Activated CD8-positive, alpha-beta memory T cell treated with anti-CD3 and anti-CD28 coated beads for 1 hour (primary cell): ENCODE measurements around the gene C5.

Experiments used
- DNase-seq, 2 donors: peaks; one replicate each; pipeline ENCODE4 v3.0.0-alpha.2; 2020; ENCODE audit warnings: low read depth in 1 of 2; ENCODE audit errors: extremely low read depth in 1 of 2

C5 gene

DNA sequence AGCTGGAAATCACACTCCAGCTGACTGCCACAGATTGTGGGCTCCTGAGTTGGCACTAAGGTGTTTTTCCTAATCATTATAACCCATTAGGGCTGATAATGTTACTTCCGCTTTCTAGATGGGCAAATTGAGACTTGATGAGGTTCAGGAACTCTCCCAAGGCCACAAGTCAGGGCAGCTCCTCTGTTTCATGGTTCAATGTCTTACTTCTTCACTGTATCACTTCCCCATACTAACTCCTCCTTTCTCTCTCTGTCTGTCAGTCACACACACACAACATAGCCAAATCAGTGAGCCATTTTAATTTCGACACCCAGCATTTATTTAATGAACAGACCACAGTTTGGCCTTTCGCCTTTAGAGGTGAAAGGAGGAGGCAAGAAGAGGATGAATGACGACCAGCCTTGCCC lies 105.6 kb downstream of the C5 start:
- DNase-seq: no peak

GRCh38 chr9:120942186-120943001 lies 107.7 kb downstream of the C5 start:
- DNase-seq: no peak

DNA sequence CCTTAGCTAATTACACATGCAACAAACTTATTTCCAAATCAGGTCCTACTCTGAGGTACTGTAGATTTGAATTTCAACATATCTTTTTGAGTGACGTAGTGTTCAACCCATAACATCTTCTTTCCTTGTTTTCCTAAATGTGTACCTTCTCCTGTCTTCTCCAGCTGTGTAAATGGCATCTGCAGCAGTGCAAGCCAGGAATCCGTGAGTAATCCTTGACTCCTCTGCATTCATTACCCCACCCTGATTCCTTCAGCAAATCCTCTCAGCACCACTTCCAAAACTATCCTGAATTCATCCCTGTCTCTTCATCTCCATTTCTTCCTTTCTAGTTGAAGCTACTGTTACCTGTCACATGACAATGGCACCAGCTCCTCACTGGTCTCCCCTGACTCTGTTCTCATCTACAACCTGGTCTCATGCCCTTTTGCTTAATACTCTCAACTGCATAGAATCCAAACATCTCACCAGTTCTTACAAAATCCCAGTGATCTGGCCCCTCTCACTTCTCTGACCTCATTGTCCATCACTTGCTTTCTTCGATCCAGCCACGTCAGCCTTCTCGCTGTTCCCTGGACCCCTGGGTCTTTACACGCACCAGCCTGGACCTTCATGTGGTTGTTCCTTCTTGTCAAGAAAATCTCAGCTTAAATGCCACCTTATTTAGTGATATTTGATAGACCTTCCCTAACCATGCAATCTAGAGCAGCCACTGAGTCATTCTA lies 108.9 kb downstream of the C5 start:
- DNase-seq: no peak

GRCh38 chr9:120940573-120940972 lies 109.5 kb downstream of the C5 start:
- DNase-seq: no peak

GRCh38 chr9:120938851-120939250 lies 111.2 kb downstream of the C5 start:
- DNase-seq: no peak

- DNase-seq: no peak
These were observed 112.5 kb downstream of the C5 start for GRCh38 chr9:120937596-120937995.

DNA sequence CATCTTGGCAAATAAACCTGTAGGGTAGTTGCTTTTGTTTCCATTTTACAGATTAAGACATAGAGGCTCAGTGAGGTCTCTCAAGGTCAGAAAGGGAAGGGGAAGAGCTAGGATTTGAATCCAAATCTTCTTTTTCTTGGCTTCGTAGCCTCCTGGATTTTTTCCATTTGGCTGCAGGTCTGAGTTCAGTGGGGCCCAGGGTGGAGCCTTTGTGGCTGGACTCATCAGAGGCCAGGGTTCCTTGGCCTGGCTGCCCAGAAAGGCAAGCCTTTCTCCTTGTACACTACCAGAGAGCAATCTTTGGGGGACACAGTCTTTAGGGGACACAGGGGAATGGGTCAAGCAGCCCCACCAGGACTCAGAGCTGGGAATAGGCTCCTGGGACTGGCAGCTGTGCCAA lies 112.9 kb downstream of the C5 start:
- DNase-seq: no peak

- no peak for DNase-seq
These were observed 113.3 kb downstream of the C5 start for GRCh38 chr9:120936764-120937122.

DNA sequence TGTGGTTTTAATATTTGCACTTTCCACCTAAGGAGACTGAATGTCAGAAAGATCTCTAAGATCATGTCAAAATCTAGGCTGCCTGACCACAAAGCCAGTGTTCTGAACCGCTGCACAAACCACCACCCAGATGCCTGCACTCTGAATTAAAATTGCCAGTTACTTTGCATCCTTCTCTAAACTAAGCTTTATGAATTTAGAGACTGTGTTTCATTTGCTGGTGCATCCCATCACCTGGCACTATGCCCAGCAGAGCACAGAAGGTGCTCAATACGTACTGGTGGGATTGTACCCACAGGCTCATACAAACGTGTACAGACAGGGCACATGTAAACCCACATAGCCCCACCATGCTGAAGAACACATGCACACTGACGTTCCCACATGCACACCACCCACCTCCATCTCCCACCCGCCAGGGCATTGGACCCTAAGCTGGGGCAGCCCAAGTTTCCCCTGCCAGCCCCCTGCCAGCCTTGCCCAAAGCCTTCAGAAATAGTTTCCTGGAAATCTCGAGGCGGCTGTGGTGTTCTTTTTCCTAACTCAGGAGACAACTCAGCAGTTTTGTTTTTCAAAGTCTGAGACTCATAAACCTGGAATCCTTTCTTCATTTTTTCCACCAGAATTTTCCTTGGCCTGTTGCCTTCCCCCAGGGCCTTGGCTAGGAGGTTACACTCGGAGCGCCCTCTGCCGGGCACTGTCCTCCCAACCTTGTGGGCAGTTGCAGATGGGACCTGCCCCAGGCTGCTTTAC lies 113.9 kb downstream of the C5 start:
- peak; percentile 80 to 87 for DNase-seq

DNA sequence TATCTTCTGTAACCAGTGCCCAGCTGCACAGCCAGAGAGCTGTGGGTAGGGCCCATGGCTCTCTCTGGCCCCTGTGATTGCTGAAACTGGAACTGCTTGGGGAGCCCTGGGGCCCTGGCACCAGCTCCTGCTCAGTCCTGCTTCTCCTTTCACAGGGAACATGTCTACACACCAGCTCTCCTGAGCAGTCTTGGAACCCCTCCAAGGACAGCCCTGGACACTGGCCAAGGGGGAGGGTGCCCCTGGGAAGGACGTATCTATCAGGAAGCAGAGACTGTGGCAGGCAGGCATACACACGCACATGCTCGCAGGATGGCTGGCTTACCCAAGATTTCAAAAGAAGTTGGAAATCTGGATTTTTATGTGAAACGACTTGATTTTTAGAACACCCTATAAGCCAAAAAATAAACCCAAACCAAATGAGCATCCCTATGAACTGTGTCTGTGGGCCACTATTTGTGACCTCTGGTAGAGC lies 114.7 kb downstream of the C5 start:
- no peak for DNase-seq

- no peak for DNase-seq
These were observed 115.8 kb downstream of the C5 start for GRCh38 chr9:120934281-120934680.

DNA sequence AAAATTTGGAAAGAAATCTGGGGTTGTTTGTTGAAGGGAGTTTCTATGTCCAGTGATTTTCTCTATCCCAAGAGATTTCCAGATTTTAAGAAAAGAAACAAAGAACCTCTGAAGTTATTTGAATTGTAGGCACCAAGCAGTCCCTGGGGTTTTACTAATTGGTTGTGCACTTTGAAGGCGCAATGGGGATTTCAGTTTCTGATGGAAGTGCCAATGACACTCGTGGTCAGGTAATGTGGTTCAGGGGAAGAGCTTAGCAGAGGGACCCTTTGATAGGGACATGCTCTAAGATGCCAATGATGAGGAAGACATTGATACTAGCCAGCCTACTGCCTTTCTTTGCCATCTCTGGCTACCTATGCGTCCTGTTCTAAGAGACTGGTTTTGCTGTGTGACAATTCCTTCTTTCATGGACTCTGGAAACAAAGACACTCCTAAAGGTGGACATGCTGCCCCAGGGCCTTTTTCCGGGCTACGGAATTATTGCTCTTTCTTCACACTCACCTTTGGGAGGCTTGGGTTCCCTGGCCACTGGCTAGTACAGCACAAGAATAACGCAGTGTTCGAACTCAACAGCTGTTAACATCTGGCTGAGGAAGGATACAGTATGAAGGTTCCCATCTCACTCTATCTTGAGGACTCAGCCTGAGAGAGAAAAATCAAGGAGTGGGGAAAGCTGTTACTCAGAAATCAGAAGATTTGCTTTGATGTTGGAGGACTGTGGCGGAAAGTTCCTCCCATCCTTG lies 116.6 kb downstream of the C5 start:
- no peak for DNase-seq

GRCh38 chr9:120932086-120932823 lies 117.8 kb downstream of the C5 start:
- no peak for DNase-seq

GRCh38 chr9:120931231-120932085 lies 118.6 kb downstream of the C5 start:
- no peak for DNase-seq

DNA sequence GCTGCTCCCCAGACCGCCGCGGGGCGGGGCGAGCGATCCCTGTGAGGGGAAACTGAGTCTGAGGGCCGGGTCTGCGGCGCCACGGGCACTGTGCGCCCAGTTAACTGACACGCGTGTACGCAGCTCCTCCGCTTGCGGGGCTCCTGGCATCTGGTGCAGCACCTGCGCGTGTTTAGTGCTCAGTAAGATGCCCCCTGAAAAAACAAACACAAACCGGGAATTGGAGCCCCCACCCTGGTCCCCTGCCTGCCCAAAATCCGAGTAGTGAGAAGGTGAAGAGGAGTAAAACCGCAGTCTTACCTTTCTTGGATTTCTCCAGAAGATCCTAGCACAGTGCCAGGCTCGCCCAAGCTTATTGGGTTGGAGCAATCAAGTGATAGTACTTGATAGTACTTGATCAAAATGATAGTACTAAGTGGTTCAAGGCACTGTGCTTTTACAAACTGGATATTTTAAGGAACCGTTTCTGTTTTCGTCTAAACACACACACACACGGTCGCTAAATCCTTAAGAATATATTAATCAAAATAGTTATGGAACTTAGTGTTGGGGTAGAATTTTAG lies 120.8 kb downstream of the C5 start:
- no peak for DNase-seq

DNA sequence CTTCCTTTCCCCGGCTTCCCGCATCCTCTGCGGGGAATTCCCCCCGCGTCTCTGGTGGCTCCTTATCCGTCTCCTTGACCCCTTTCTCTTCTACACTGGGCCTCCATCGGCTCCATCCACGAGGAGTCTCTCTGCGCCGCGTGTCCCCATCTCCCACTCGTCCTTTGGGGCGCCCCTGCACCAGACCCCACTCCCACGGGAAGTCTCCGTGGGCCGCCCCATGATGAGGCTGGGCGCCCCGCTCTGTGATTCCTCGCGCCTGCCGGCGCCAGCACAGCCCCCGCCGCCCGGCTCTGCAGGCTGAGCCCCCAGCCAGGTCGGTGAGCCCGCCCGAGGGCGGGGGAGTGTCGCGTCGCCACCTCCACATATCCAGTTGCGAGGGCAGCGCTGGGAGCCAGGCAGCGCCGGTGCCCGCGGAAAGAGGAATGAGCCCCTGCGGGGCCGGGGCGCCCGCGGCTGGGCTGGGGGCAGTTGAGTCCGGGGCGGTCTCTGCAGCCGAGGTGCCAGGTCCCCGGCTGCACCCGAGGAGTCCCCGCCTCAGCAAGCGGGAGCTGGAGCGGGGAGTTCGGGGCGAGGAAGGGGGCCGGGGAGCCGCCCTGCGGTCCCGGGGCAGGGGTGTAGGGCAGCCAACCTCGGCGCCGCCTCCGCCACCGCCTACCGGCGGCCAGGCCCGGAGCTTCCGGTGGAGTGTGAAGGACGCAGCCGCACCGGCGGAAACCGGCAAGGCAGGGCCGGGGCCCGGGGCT lies 121.4 kb downstream of the C5 start:
- DNase-seq: peak in 1 of 2 donors; percentile 68

DNA sequence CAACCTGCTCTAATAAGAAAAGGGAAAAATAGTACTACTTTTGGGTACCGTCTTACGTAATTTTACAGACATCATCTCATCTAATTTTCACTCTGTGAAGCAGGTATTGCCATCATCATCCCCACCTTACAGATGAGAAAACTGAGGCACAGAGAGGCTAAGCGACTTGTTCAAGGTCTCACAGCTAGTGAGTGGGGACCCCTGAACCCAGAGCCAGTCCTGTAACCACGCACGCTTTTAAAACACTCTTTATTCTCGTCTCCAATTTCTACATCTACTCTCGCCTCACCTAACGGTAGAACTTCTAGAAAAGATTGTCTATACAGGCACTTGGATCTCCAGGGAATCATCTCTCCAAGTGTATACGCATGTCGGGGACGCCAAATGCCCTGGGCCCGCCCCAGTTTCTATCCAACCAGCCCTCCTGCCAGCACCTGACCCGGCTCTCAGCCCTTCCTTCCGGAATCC lies 122.0 kb downstream of the C5 start:
- DNase-seq: no peak
